Inflammatory macrophage (primary cell): ENCODE data around the gene METAP1.
"Not testable (repeated sequence)": the region's sequence is repeated elsewhere in the genome, so short reads cannot be mapped to it uniquely, and the experiment has no call there.

Experiments used
- DNase-seq, 2 donors: peaks; one replicate each; pipeline ENCODE4 v3.0.0-alpha.2; 2020 to 2022
- total RNA-seq, 18 experiments: gene quantifications; one replicate each; lab custom pipeline; 2026; ENCODE audit warnings: mixed read lengths in 6 of 18, inconsistent platforms in 2 of 18; lab: John Stamatoyannopoulos, UW

METAP1 gene
- 15.4 to 76.2 (median 42.4) reads per million in 18 experiments for total RNA-seq

- peak; percentile 93 to 97 for DNase-seq
These were observed at the start of gene METAP1 for GRCh38 chr4:98995183-98996055. Gene METAP1, plus strand, starts transcription at chr4:98995721. Its CDS starts 33 bp downstream, at chr4:98995754.

GRCh38 chr4:98946359-98946758, 49.2 kb upstream of the METAP1 start:
- no peak for DNase-seq

- no peak for DNase-seq
These were observed 44.6 kb upstream of the METAP1 start for GRCh38 chr4:98950925-98951324.

- DNase-seq, result no peak
These were observed 43.8 kb upstream of the METAP1 start for GRCh38 chr4:98951710-98952109.

- no peak for DNase-seq
These were observed 40.3 kb upstream of the METAP1 start for GRCh38 chr4:98955229-98955628.

GRCh38 chr4:98958065-98958464, 37.5 kb upstream of the METAP1 start:
- no peak for DNase-seq

- DNase-seq, result no peak
These were observed 36.1 kb upstream of the METAP1 start for GRCh38 chr4:98959411-98959810.

GRCh38 chr4:98961770-98962169, 33.8 kb upstream of the METAP1 start:
- DNase-seq, result no peak

- DNase-seq, result no peak
These were observed 31.7 kb upstream of the METAP1 start for GRCh38 chr4:98963538-98964433.

GRCh38 chr4:98966926-98967325, 28.6 kb upstream of the METAP1 start:
- DNase-seq, result no peak

- DNase-seq, result no peak
These were observed 27.7 kb upstream of the METAP1 start for GRCh38 chr4:98967786-98968329.

GRCh38 chr4:98969878-98970785, 25.4 kb upstream of the METAP1 start:
- peak in 1 of 2 donors; percentile 2 for DNase-seq

GRCh38 chr4:98976716-98977115, 18.8 kb upstream of the METAP1 start:
- DNase-seq, result no peak

GRCh38 chr4:98977557-98977956, 18.0 kb upstream of the METAP1 start:
- DNase-seq, result no peak

- no peak for DNase-seq
These were observed 7.8 kb upstream of the METAP1 start for GRCh38 chr4:98987720-98988119.

- not testable (repeated sequence) for DNase-seq
These were observed 2.7 kb upstream of the METAP1 start for GRCh38 chr4:98992835-98993234.

- DNase-seq, result no peak
These were observed 2.0 kb upstream of the METAP1 start for GRCh38 chr4:98993419-98994071.

GRCh38 chr4:98994474-98995182, 893 bp upstream of the METAP1 start:
- peak in 1 of 2 donors; percentile 9 for DNase-seq

- DNase-seq, result no peak
These were observed 689 bp downstream of the METAP1 start for GRCh38 chr4:98996056-98996764.

- no peak for DNase-seq
These were observed 1.2 kb downstream of the METAP1 start for GRCh38 chr4:98996765-98997068.
